ENCODE measurements around the gene ABLIM2.

The ABLIM2 gene

DNA sequence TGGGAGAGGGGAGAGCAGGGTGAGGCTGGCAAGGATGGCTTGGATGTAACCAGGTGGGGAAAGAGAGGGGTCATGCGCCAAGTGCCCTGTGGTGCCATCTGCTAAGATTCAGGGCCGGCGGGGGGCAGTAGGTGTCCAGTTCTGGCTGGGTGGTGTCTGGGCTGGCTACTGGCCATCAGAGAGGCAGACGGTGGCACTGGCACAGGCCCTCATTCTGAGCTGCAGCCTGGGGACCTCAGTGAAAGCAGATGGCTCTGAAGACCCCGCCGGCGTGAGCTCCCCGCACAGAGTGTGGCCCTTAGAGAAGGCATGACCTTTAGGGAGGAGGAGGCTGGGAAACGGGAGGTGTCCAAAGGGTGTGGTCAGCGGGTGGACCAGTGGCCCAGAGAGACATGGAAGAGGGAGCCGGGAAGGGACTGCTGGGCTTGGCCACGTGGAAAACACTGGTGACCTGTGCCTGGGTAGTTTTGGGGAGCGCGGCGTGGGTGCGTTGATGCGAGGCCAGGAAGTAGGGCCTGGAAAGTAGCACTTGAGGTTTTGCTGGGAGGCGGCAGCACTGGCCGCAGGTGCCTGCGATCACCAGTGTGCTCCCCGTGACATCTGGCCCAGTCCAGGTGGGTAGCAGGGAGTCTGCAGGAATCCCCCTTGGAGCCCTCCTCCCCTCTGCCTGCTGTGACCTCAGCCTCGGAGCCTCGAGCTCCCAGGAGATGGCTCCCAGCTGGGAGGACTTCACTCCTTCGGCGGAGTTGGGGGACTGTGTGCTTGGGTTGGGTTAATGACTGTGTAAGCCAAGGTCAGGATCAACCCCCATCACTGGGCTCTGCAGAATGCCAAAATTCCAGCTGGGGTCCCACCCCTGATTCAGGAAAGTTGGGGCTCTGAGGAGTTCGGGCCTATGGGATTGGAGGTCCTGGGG, 31.2 kb upstream of the ABLIM2 start:
- Histone ChIP-seq H3K9me3 (ENCODE audit: control insufficient read depth, low read length) (no peaks in the 10 kb centered on the region), H3K4me3 (ENCODE audit: low read length) (no peak overlapping the region), H3K4me1 (ENCODE audit: control insufficient read depth, insufficient read depth, low read length) (peaks cover 15% of the 10 kb centered on the region), H3K27me3 (replicated peaks; ENCODE audit: control insufficient read depth, insufficient read depth, low read length) (peaks cover 4% of the 10 kb centered on the region), H3K36me3 (ENCODE audit: control insufficient read depth, insufficient read depth, low read length, severe bottlenecking) (no peaks in the 10 kb centered on the region), H3K9ac (ENCODE audit: low read length) (no peak overlapping the region)
- no peak for DNase-seq (ENCODE audit: low read depth)

DNA sequence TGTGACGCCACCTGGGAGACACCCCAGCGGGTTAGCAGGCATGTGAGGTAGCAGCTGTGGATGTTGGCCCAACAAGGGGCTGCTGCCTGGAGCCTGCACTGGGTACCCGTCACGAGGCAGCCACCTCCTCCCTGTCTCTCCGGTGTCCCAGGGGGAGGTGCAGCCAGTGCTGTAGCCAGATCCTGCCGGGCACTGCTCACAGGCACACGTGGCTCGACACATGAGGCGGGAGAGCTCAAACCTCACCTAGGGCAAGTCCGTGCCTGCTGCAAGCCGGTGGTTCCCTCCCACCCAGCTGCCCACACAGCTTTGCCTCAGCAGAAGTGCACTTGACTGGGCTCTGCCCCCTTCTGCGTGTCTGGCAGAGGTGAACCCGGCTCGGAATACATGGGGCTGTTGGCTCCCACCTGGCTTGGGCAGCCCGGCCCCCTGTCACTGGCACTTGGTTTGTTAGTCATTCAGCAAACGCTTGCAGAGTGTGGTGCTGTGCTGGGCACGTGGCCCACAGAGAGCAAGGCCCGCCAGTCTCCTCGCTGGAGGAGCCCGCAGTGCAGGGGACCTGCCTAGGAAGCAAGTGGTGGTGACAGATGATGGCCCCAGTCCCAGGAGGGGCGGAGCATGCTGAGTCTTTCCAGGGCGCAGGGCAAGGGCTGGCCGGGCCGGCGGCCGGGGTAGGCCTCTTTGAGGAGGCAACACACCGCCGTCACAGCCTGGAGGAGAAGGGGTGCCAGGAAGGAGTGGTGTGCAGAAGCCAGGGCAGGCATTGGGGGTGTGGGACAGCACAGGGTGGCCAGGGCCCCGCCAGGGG, 30.3 kb upstream of the ABLIM2 start:
- no peaks in the 10 kb centered on the region for H3K9me3 ChIP-seq (ENCODE audit: control insufficient read depth, low read length)
- no peaks in the 10 kb centered on the region for H3K36me3 ChIP-seq (ENCODE audit: control insufficient read depth, insufficient read depth, low read length, severe bottlenecking)
- H3K4me3 ChIP-seq (ENCODE audit: low read length), result no peak overlapping the region
- no peak overlapping the region for H3K9ac ChIP-seq (ENCODE audit: low read length)
- no peak for DNase-seq (ENCODE audit: low read depth)
- H3K4me1 ChIP-seq (ENCODE audit: control insufficient read depth, insufficient read depth, low read length), result peaks cover 24% of the 10 kb centered on the region
- H3K27me3 ChIP-seq (replicated peaks; ENCODE audit: control insufficient read depth, insufficient read depth, low read length), result peaks cover 4% of the 10 kb centered on the region

DNA sequence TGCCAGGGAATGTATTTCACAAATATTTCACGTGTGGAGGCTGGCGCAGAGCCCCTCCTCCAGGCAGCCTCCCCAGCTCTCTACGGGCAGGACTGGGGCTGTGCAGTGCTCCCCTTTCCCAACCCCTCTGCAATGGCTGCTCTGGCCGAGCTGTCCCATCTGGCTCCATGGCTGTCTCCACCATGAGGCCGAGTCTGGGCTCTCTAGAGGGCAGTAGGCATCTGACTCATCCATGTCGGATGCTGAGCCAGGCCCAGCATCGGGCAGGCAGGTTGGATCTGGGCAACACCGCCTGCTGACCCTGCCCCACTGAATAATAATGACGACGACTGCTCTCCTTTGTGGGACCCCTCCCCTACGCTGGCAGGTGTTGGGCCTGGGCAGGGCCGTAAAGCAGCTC, 29.5 kb upstream of the ABLIM2 start:
- no peaks in the 10 kb centered on the region for H3K36me3 ChIP-seq (ENCODE audit: control insufficient read depth, insufficient read depth, low read length, severe bottlenecking)
- H3K9ac ChIP-seq (ENCODE audit: low read length), result no peak overlapping the region
- no peak overlapping the region for H3K4me3 ChIP-seq (ENCODE audit: low read length)
- no peak for DNase-seq (ENCODE audit: low read depth)
- H3K27me3 ChIP-seq (replicated peaks; ENCODE audit: control insufficient read depth, insufficient read depth, low read length), result peaks cover 4% of the 10 kb centered on the region
- H3K9me3 ChIP-seq (ENCODE audit: control insufficient read depth, low read length), result no peaks in the 10 kb centered on the region
- peaks cover 30% of the 10 kb centered on the region for H3K4me1 ChIP-seq (ENCODE audit: control insufficient read depth, insufficient read depth, low read length)

DNA sequence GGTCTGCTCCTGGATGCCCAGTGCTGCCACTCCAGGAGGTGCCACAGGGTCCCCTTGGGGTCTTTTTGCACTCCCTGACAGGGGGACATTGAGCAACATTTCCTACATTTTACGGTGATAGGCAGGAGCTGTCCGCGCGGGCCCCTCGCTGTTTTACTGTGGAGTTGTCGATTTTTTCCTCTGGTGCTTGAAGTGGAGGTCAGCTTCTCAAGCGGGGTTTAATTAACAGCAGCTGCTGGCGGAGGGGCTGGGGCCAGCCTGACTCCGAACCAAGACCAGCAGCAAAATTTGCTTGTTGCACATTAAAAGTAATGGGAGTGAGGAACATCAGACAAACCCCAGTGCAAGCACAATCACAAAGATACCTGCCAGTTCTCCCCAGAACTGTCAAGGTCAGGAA, 27.3 kb upstream of the ABLIM2 start:
- H3K27me3 ChIP-seq (replicated peaks; ENCODE audit: control insufficient read depth, insufficient read depth, low read length), result peaks cover 4% of the 10 kb centered on the region
- H3K36me3 ChIP-seq (ENCODE audit: control insufficient read depth, insufficient read depth, low read length, severe bottlenecking), result no peaks in the 10 kb centered on the region
- H3K9ac ChIP-seq (ENCODE audit: low read length), result peak overlapping the region; percentile 32
- DNase-seq (ENCODE audit: low read depth), result peak; percentile 14
- H3K9me3 ChIP-seq (ENCODE audit: control insufficient read depth, low read length), result no peaks in the 10 kb centered on the region
- peaks cover 35% of the 10 kb centered on the region for H3K4me1 ChIP-seq (ENCODE audit: control insufficient read depth, insufficient read depth, low read length)
- peak overlapping the region; percentile 41 for H3K4me3 ChIP-seq (ENCODE audit: low read length)

DNA sequence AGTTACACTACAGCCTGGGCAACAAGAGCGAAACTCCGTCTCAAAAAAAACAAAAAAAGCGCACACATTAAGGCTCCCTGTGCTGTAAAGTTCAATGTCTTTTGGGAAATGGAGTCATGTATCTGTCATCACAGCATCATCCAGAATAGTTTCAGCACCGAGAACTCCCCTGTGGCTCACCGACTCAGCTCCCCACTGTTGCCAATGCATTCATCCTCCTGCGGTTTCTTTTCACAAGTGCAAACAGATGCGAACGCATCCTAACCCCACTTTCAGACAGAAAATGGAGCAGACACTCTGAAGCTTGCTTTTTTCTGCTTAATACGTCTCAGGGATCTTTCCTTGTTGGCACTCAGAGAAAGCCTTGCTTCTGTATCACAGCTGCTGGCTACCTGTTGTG, 26.7 kb upstream of the ABLIM2 start:
- Histone ChIP-seq H3K9me3 (ENCODE audit: control insufficient read depth, low read length) (no peaks in the 10 kb centered on the region), H3K27me3 (replicated peaks; ENCODE audit: control insufficient read depth, insufficient read depth, low read length) (peaks cover 4% of the 10 kb centered on the region), H3K36me3 (ENCODE audit: control insufficient read depth, insufficient read depth, low read length, severe bottlenecking) (no peaks in the 10 kb centered on the region), H3K4me1 (ENCODE audit: control insufficient read depth, insufficient read depth, low read length) (peaks cover 35% of the 10 kb centered on the region), H3K9ac (ENCODE audit: low read length) (peak overlapping the region; percentile 32), H3K4me3 (ENCODE audit: low read length) (peak overlapping the region; percentile 41)
- peak; percentile 54 for DNase-seq (ENCODE audit: low read depth)

DNA sequence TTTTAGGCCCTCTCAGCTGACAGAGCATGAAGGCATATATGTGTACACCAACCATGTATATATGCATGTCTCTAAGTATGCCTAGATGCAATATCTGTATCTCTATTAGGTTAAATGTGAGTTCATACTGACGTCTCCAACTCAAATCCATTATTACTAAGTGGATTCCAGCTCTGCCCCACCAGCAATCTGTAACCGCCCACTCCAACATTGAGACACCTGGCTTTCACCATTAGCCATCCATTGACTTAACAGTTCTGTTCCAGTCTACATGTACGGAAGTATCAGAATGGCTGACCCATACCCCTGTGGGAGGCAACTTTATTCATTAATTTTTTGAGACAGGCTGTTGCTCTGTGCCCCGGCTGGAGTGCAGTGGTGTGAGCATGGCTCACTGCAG, 25.4 kb upstream of the ABLIM2 start:
- H3K27me3 ChIP-seq (replicated peaks; ENCODE audit: control insufficient read depth, insufficient read depth, low read length), result peaks cover 4% of the 10 kb centered on the region
- H3K9me3 ChIP-seq (ENCODE audit: control insufficient read depth, low read length), result no peaks in the 10 kb centered on the region
- H3K9ac ChIP-seq (ENCODE audit: low read length), result no peak overlapping the region
- H3K36me3 ChIP-seq (ENCODE audit: control insufficient read depth, insufficient read depth, low read length, severe bottlenecking), result no peaks in the 10 kb centered on the region
- peaks cover 35% of the 10 kb centered on the region for H3K4me1 ChIP-seq (ENCODE audit: control insufficient read depth, insufficient read depth, low read length)
- no peak overlapping the region for H3K4me3 ChIP-seq (ENCODE audit: low read length)
- no peak for DNase-seq (ENCODE audit: low read depth)

DNA sequence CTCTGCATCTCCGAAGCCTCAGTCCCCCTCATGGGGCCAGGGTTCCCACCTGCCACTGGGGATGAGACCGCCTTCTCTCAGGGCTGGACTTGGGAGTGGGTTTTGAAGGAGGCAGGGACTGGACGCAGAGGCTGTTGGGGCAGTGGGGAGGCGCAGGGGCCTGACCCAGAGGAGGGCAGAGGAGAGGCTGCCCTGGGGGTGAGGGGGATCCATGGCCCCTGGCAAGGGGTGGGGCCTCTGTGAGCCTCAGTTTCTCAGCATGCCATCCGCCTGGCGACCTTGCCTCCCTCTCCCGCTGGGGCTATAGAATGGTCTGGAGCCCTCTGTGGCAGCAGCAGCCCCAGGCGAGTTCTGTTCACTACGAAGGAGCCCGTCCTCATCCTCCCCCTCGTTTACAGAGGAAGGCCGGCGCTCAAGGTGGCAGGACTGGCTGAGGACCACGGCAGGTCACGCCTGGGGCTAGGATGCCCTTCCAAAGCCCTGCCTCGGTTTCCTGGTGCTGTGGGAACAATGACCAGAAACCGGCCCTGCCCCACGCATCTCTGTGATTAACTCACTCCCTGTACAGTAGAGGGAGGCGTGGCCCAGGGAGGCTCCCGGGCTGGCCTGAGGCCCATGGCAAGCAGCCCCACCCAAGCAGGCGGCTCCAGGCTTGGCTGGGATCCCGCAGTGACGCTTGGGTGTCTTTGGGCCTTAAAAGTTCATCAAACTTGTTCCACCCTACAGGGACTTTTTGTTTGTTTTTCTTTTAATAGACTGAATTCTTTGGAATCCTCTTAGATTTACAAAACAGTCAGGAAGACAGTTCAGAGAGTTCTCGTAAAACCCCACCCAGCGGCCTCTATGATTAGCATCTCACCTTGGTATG, 24.5 kb upstream of the ABLIM2 start:
- Histone ChIP-seq H3K4me3 (ENCODE audit: low read length) (no peak overlapping the region), H3K9ac (ENCODE audit: low read length) (no peak overlapping the region), H3K36me3 (ENCODE audit: control insufficient read depth, insufficient read depth, low read length, severe bottlenecking) (no peaks in the 10 kb centered on the region), H3K27me3 (replicated peaks; ENCODE audit: control insufficient read depth, insufficient read depth, low read length) (no peaks in the 10 kb centered on the region), H3K4me1 (ENCODE audit: control insufficient read depth, insufficient read depth, low read length) (peaks cover 35% of the 10 kb centered on the region), H3K9me3 (ENCODE audit: control insufficient read depth, low read length) (no peaks in the 10 kb centered on the region)
- DNase-seq (ENCODE audit: low read depth), result peak; percentile 55

DNA sequence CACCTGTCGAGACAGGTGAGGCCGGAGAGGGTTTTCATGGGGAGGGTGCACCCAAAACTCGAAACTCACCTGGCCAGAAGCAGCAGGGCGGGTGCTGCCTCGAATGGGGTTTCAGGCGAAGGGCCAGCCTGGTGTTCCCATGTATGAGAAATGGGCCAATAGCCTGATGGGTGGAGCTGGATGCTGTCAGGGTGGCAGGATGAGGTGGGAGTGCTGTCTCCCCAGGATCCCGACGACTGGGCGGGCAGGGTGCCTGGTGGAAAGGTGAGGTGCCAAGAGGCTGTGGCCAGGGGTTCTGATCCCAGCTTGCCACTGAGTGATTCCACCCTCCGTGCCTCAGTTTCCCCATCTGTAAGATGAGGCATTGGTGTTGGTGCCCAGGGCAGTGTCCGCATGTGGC, 23.7 kb upstream of the ABLIM2 start:
- Histone ChIP-seq H3K9ac (ENCODE audit: low read length) (no peak overlapping the region), H3K36me3 (ENCODE audit: control insufficient read depth, insufficient read depth, low read length, severe bottlenecking) (no peaks in the 10 kb centered on the region), H3K4me3 (ENCODE audit: low read length) (no peak overlapping the region), H3K27me3 (replicated peaks; ENCODE audit: control insufficient read depth, insufficient read depth, low read length) (no peaks in the 10 kb centered on the region), H3K4me1 (ENCODE audit: control insufficient read depth, insufficient read depth, low read length) (peaks cover 35% of the 10 kb centered on the region), H3K9me3 (ENCODE audit: control insufficient read depth, low read length) (no peaks in the 10 kb centered on the region)
- DNase-seq (ENCODE audit: low read depth), result no peak

DNA sequence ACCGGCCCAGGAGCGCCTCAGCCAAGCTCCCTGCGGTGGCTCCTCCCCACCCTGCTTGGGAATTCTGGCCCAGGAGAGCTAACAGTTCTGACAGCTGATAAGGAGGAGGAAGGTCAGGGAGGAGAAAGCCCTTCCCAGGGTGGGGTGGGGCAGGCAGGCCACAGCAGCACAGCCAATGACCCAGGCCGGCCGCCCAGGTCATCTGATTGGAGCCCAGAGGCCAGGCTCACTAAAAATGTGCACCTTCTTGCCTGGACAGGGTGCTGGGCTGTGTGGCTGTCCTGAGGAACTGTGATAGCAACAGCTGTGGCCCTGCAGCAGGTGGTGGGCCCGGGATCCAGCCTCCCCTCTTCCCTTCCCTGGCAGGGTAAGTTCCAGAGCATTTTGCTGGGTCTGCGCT, 23.2 kb upstream of the ABLIM2 start:
- H3K36me3 ChIP-seq (ENCODE audit: control insufficient read depth, insufficient read depth, low read length, severe bottlenecking), result no peaks in the 10 kb centered on the region
- no peak overlapping the region for H3K4me3 ChIP-seq (ENCODE audit: low read length)
- H3K27me3 ChIP-seq (replicated peaks; ENCODE audit: control insufficient read depth, insufficient read depth, low read length), result no peaks in the 10 kb centered on the region
- peaks cover 35% of the 10 kb centered on the region for H3K4me1 ChIP-seq (ENCODE audit: control insufficient read depth, insufficient read depth, low read length)
- H3K9ac ChIP-seq (ENCODE audit: low read length), result no peak overlapping the region
- H3K9me3 ChIP-seq (ENCODE audit: control insufficient read depth, low read length), result no peaks in the 10 kb centered on the region
- DNase-seq (ENCODE audit: low read depth), result no peak

DNA sequence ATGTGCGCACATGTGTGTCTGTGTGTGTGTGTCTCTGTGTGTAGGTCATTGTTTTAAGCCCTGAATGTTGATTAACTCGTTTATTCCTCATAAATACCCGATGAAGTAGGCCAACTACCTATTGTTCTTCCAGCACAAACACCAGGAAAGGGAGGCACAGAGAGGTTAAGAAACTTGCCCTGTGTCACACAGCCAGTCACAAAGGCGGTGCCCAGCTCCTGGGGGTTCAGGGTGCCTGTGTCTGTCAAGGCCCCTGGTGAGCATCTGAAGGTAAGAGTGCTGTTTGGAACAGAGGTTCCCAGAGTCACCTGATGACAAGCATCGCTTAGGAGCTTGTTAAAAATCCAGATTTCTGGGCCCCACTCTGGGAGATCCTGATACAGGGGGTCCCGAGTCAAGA, 22.5 kb upstream of the ABLIM2 start:
- no peak overlapping the region for H3K9ac ChIP-seq (ENCODE audit: low read length)
- no peak overlapping the region for H3K4me3 ChIP-seq (ENCODE audit: low read length)
- H3K36me3 ChIP-seq (ENCODE audit: control insufficient read depth, insufficient read depth, low read length, severe bottlenecking), result no peaks in the 10 kb centered on the region
- H3K9me3 ChIP-seq (ENCODE audit: control insufficient read depth, low read length), result no peaks in the 10 kb centered on the region
- no peak for DNase-seq (ENCODE audit: low read depth)
- peaks cover 32% of the 10 kb centered on the region for H3K4me1 ChIP-seq (ENCODE audit: control insufficient read depth, insufficient read depth, low read length)
- H3K27me3 ChIP-seq (replicated peaks; ENCODE audit: control insufficient read depth, insufficient read depth, low read length), result peaks cover 5% of the 10 kb centered on the region

Measured in adipocyte (in vitro differentiated cells).